ENCODE measurements around the gene TYROBP. TPM values are rescaled to one million over a fixed set of nuclear protein-coding genes. Genes with fewer than 3 reads are reported as not detected.

Gene TYROBP
- total and polyA plus RNA-seq, 2 of the 8 experiments (the other 6 are each of a cell fraction or from before 2014, with no cell fraction given): 0.18 TPM; not detected in 1

DNA sequence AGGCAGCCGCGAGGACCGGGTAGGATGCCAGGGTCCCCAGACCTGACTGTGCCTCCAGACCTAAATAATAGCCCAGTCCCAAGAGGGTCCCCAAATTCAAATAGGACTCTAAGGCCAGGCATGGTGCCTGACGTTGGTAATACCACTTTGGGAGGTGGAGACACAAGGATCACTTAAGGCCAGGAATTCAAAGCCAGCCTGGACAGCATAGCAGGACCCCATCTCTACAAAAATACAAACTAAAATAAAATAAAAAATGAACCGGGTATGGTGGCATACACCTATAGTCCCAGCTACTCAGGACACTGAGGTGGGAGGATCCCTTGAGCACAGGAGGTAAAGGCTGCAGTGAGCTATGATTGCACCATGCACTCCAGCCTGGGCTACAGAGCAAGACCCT lies 45.1 kb downstream of the TYROBP start (continued):
- TF ChIP-seq SRF (IDR thresholded peaks at IDR 0.05; ENCODE audit: low read depth, low read length): no peak
- TF ChIP-seq SAP30 (IDR thresholded peaks at IDR 0.05; ENCODE audit: insufficient read depth, insufficient replicate concordance, low read length): no peak
- no peak for TF ChIP-seq JUND (IDR thresholded peaks at IDR 0.05; ENCODE audit: low read length)
- TF ChIP-seq ZNF274 (IDR thresholded peaks at IDR 0.05; ENCODE audit: borderline replicate concordance, extremely low read depth, low read length): no peak

Measured in H1 (cell line).